ENCODE data around the gene S1PR3.

S1PR3 gene

DNA sequence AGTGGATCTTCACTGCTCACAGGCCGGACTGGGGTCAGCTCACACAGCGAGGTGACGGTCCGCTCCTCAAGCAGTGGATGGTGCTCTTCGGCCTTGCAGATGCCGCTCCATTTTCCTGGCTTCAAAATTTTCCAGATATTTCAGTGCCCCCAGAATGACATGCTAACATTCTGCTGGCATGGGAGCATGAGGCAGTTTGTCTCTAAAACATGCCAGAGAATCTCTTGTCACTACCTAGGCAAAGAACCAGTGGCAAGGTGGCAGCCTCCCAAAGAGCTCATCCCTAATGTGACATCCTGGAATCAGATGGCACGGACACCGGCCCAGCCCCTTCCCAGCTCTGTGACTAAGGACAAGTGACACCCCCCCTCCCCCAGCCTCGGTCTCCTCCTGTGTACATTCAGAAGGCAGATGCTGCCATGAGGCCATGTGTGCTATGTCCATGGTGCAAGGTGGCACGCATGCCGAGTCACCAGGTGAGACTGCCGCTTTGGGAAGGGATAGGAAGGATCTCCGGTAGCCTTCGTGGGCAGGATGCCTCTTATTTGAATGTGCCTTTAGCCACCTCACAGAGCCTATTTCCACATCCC, 2.7 kb downstream of the S1PR3 start:
- DNase-seq = no peak

DNA sequence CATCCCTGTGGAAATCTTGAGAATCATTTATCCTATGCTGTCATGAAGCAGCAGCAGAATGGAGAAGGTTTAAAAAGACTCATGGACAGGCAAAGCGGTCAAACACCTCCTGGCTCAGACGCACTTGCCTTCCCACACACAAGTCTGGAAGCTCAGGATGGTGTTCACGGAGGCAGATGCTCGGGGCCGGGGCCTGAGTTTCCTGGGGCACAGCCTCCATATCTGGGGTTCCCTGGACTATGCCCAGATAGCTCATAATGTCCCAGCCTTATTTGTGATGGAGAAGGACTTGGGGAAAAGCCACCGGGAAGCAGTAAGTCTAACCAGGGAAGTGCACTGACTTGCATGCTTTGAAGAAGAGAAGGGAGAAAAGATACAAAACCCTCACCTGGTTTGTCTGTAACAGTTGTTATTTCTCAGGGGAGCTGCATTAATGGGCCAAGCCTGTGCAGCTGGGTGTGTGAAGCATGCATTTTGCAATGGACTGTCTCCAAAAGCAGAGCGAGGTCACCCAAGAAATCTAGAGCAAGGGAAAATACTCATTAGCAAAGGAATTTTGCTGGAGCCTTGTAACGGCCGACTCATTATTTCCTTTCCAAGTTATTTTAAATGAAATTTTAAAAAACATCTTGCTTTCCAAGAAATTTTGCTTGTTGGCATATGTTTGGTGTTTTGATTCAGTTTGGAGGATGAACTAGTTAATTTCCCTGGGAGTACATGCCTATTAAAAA, 3.4 kb downstream of the S1PR3 start:
- no peak for DNase-seq

DNA sequence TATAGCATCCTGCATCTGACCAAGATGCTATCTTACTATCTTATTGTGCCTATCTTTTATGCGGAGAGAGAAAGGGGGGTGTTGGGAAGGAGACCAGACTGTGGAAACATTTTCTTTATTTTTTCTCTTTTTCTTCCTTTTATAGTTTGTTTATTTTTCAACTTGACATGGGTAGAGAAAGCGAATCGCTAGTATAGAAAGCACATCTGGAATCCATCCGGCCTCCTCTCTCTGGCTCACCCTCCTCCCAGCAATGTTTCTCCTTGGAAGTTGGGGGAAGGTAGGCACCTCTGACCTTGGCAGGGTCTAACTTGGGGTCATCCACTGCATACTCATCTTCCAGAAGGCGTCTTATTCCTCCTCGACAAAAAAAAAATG, 3.9 kb downstream of the S1PR3 start:
- no peak for DNase-seq

DNA sequence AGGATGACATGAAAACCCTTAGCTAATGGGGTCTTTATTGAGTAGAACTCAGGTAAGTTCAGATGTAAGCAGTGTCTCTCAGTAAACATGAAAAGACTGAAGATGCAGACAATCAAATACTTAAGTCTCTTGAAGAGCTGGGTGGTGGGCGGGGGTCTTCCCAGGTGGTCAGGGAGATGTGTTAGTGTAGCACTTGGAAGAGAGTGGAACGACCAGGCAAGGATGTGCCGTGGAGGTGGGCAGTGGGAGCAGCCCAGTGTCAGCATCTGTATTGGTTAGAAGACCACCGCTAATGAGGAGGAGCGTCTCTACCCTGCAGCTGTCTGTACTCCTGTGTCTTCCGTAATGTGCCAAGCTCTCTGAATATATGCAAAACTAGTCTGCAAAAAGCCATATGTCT, 4.4 kb downstream of the S1PR3 start:
- no peak for DNase-seq

DNA sequence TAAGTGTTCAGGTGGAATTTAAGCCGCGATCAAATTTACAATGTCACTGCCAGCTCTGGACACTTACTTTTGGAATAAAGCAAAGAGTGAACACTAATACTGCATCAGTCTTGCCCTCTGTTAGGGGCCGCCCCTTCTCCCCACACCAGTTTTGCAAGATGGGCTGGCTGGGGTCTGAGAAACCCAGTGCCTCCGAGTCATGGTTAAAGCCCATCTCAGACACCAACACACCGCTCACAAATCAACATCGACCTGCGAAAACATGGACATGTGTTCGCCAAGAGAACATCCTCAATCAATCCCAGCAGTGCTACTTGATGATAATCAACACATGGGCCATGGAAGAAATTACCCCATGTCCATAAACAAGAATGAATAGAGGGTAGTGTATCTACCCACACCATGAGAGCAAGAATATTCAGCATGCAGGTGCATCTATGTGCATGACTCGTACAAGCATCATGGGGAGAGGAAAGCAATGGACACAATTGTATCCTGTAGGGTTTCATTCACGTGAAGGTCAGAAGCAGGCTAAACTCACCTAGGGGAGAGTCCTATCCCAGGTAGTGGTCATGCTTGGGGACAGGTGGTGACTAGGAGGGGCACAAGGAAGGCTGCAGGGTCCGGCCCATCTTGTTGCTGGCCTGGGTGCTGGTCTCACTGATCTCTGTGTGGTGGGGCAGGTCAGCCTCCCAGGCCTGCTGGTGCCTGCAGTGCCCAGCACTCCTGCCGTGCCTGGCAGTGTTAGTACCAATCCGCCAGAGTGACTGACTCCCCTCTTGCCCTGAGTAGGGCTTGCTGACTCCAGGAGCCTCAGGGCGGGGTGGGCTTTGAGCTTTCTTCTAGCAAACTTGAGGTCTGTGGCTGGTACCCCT, 5.0 kb downstream of the S1PR3 start:
- no peak for DNase-seq

DNA sequence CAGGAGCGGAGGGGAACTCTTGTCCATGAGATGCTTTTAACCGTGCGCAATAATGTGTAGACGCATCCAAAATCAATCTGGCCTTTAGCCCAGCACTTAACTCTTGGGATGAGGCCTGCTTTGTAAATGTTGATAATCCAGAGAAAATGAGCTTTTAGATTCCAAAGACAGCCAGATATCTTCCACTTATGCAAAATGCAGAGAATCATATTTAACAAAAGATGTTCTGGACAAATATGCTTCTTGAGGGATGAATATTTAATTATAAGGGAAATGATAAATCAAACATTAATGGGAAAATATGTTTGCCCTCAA, 5.6 kb downstream of the S1PR3 start:
- DNase-seq = no peak

DNA sequence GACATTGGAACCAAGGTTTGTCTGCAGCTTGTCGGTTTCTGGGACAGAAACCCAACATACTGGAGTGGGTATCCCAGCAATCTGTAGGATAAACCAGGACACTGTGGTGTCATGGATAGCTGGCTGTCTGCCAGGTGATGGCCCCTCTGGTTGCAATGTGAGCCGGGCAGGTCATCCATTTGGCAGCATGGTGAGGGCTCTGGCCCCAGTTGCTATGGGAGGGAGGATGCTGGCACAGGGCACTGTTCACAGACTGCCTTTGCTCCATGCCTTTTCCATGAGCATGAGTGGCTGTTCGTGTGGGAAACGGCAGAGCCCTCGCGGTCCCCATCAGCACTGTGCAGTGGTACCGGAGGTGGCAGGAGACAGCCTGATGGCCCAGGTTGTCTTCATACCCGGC, 6.4 kb downstream of the S1PR3 start:
- no peak for DNase-seq

DNA sequence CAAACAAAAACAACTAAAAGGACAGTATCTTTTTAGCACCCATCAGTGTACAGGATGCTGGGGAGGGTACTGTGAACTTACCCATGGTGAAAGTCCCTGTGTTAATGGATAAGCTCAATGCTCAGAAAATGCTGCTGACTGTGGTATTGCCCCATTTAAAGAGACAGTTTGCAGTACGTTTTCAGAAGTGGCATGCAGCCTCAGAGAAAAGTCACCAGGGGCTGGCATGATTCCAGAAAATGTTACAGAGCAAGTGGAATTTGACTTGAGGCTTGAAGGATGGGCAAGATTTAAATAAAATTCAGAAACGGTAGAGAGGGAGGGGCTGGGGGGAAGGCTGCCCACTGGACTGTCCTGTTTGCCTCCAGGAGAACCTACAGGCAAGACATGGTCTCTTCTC, 7.2 kb downstream of the S1PR3 start:
- DNase-seq = no peak

DNA sequence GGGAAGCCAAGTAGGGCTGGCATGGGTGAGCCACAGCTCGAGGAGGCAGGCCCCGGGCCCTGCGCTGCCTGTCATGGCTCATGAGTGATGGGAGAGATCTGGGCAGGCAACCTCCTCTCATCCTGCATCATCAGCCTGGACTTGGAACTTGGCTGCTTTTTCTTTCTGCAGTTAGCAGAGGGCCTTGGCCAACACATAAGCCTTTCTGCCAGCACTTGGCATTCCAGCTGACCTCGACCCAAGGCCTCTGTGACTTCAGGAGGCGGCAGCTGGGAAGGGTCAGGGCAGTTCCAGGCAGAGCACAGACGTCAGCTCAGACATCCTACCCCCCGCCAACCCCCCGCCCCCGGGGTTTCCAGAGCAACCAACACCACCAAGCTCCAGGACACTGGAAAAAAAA, 7.6 kb downstream of the S1PR3 start:
- no peak for DNase-seq

DNA sequence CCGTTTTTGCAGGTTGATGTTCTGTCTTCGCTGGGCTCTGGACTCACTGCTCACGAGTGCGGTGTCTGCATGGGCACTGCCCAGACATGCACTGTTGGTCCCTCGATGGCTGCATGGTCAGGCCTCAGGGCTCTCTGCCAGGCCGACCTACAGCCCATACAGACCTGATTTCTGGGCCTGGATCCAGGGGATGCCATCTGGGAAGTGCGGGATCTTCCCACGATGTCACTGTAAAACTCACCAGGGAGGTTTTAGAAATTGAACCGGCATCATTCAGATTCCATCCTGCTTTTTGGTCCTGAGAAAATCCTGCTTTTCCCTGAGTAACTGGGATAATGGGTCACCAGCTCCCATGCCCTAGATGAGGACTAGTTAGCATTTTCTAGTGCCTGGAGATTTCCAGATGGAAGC, 9.1 kb downstream of the S1PR3 start:
- no peak for DNase-seq

DNA sequence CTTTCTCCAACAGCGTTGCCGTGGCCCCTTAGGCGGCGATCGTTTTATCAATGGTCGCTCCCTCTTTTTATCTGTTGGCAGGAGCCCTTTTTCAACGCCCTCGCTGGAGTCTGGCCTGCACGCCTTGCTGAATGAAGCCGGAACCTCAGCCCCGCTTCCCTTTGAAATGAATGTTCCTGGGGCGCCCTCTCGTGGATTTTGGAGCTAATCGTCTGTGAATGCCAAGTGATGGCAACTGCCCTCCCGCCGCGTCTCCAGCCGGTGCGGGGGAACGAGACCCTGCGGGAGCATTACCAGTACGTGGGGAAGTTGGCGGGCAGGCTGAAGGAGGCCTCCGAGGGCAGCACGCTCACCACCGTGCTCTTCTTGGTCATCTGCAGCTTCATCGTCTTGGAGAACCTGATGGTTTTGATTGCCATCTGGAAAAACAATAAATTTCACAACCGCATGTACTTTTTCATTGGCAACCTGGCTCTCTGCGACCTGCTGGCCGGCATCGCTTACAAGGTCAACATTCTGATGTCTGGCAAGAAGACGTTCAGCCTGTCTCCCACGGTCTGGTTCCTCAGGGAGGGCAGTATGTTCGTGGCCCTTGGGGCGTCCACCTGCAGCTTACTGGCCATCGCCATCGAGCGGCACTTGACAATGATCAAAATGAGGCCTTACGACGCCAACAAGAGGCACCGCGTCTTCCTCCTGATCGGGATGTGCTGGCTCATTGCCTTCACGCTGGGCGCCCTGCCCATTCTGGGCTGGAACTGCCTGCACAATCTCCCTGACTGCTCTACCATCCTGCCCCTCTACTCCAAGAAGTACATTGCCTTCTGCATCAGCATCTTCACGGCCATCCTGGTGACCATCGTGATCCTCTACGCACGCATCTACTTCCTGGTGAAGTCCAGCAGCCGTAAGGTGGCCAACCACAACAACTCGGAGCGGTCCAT, 10.0 kb downstream of the S1PR3 start:
- peak; percentile 82 for DNase-seq

DNA sequence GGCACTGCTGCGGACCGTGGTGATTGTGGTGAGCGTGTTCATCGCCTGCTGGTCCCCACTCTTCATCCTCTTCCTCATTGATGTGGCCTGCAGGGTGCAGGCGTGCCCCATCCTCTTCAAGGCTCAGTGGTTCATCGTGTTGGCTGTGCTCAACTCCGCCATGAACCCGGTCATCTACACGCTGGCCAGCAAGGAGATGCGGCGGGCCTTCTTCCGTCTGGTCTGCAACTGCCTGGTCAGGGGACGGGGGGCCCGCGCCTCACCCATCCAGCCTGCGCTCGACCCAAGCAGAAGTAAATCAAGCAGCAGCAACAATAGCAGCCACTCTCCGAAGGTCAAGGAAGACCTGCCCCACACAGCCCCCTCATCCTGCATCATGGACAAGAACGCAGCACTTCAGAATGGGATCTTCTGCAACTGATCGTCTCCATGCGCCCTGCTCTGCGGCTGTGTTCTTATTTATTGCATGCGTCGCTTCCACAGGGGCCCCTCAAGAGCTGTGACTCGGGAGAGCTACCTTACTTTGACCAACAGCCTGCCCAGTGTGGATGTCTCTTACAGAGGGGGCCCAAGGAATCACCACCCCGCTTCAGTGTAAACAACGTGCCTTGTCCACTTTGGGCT, 10.8 kb downstream of the S1PR3 start:
- no peak for DNase-seq

DNA sequence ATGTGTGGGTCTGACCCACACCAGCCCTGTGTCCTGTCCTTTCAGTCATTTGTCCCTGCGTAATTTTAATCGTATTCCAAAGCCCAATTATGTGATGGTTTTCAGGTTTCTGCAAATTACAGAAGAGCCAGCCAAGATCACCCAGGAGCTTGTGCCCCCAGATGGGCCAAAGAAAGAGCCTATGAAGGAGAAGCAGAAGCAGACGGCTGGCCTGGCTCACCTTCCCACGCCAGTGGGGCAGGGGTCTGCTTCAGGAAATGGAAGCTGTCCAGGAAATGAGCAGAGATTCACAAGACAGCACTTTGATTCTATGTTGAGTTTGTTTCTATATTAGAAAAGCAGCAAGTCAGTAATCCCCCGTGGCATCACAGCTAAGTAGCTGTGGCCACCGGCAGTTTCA, 11.7 kb downstream of the S1PR3 start:
- no peak for DNase-seq

DNA sequence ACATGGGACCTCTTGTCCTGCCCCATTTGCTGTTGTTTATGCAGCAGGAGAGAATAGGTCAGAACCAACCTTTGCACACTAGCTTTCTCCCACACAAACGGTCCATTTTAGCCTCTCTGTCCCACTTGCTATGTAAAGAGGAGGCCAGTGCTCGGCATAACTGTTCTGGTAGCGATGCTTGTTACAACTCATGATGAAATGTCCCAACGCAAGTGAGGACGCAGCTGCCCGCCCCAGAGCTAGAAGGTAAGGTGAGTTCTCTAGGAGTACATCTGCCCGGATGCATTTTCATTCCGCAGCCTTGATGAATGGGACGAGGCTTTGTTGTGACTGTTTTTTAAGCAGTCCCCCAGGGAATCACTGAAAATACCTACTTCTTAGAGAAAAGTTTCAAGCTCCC, 14.1 kb downstream of the S1PR3 start:
- no peak for DNase-seq

DNA sequence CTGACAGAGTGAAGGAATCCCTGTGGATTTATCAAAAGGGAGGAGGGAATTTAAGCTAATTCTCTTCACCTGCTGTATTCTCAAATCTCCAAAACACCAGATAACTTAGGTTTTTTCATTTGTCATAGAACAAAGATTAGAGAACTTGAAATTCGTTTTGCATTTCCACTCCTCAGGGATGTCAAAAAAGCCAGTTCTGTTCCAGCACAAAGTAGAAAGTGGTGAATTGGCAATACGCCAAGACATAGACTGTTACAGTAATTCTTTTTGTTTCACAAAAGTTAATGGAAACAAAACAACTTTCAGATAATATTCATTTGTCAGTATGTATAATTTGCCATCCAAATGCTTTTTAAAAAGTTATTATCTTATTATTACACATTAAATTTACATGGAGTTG, 15.0 kb downstream of the S1PR3 start:
- no peak for DNase-seq

DNA sequence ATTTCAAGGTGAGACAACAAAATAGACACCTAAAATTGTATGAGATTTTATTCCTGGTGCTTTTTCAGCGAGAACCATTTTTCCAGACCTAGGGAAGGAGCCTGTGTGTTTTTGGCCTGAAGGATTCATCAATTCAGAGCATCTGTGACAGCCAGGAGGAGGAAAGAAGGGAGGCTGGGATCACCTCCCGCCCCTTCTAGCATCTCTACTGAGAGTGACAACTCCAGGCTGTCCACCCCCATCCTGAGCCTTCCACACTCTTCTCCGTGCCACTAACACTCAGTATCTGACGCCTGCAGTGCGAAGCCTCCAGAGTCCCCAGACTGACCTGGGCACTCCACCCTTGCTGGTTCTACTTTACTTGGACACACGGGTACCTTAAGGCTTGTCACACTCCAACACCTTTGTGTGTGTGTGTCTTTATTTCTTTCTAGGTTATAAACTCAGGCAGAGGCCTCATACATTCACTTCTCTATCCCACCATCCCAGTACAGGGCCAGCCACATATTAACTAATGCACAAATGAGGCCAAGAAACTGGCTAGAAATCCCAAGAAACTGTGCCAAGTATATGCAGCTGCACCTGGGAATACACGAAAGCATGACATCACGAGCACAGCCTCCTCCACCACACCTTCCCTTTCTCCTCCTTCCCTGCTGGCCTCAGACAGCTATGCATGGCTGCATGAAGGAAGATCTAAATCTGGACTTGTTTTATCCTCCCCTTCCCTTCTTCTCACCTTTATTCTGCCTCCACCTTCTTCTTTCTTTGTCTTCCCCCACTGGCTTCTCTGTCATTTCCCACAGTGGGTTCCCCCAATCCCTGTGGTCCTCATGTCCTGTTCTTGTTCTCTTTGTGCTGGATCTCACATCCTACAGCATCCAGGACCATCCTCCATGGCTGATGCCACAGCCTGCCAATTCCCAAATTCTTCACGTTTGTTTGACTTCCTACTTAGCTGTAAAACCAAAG, 16.0 kb downstream of the S1PR3 start:
- no peak for DNase-seq

DNA sequence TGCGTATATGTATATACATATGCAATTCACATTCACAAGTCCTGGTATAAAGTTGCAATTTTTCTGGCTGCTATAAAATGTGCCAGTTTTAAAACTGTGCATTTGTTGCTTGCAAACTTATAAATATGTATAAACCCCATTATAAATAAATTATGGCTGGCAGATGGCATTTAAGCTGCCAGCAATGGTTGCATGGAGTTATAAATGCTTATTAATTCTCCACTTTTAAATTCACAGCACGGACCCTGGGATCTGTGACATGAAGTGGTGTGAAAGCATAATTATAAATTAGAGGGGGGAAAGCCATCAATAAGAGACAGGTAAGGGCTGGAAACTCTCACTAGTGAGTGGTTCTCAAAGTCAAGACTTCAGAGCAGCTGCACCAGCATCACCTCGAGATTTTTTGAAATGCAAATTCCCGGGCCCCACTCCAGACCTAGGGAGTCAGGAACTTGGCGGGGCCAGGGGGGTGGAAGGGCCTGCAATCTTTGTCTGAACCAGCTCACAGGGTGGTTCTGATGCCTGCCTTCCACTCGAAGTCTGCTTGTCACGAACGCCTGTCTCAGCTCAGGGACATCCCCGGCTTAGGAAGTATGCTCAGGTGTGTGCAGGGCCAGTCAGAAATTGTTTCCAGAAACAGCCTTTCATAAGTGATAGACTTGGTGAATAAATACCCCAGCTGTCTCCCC, 16.9 kb downstream of the S1PR3 start:
- DNase-seq = no peak

DNA sequence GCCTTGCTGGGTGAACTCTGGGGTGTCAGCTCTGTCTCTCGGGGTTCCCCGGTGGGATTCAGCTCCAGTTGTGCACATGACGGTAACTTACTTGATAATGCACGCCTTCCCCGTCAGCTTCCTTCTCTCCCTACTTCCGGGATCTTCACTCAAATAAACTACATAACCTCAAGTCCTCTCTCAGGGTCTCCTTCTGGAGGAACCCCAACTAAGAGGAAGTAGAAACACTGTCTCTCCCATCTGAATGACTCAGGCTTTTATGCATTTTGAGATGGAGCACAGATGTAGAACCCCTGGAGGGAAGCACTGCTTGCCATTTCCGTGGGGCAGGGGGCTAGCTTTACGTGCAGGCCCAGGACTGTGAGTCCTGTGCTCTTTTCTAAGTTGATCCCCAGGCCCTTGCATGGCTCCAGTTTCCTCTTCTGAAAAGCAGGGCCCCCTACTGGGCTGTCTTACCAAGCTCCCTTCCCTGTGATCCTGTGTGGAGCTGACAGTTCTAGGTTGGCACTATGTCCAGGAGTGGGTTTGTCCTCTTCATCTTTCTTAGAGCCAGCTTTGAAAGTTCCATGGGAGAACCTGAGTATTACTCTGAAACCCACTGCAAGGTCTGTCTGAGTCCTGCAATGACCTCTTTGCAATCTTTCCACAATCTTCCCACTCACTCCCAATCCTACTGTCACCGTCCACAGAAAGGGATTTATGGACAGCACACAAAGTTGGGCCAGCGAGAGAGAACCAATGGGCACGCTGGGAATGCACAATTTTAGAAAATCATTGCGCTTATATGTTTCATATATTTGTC, 17.7 kb downstream of the S1PR3 start:
- DNase-seq = no peak

DNA sequence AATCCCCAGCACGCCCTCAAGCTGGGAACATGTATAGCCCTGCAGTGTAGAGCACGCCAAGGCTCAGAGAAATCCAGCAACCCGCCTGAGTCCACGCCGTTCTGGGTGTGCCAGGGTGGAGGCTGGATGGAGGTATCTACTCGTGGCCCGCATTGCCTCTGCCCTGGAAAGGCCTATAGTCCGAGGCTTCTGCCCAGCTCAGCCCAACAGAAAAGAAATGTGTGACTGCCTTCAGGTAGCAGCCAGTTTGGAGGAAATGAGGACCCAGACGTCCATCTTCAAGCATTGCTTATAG, 18.2 kb downstream of the S1PR3 start:
- DNase-seq = no peak

DNA sequence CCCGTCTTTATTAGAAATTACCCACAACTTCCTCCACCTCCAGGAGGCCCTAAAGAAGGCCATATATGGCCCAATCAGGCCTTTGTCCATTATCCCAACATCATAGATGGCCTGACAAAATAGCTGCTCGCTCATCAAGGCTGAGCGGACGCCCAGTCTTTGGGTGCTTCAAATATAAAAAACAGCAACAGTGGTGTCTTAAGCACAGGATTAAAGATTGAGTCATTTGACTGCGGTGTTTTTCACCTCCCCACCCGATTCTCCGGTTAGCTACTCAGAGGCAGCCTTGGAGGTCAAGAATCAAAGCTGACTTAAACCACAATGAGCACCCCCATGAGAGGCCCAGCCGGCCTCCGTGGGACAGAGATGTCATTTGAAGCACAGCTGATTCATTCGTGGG, 18.8 kb downstream of the S1PR3 start:
- no peak for DNase-seq
